A673 (cell line): Measurements from ENCODE around the gene SLC26A4.

ENCODE experiments used
- CTCF ChIP-seq: fragments of 300-800, 200-600 bp; sonication (generic); conservative IDR thresholded peaks from 2 replicates; pipeline ENCODE4 v1.5.1; 2017; ENCODE audit warnings: low read depth, mild to moderate bottlenecking, antibody characterized with exemption, low read length, moderate library complexity, mixed read lengths
- EZH2 ChIP-seq: fragments of 200-600 bp; sonication (generic); IDR thresholded peaks from 2 replicates; pipeline ENCODE4 v1.6.1; 2017; ENCODE audit warnings: borderline replicate concordance, low read depth, mild to moderate bottlenecking, mixed read lengths, antibody characterized with exemption, low read length; ENCODE audit not compliant: poor library complexity, severe bottlenecking

DNA sequence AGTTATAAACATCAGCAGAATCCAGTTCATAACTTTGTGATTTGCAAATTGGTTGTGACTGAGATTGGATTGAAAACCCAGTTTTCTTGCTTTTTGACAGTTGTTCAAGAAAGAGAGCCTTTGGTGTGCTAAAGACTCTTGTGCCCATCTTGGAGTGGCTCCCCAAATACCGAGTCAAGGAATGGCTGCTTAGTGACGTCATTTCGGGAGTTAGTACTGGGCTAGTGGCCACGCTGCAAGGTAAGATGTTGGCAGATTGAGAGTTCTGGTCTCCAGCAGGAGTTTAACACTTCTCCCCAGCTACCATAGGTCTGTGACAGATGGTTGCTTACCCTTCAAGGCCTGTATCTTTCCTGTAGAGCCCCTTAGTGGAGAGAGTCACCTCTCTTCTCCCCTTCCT is 2.6 kb downstream of the SLC26A4 start:
- TF ChIP-seq EZH2 = no peak
- TF ChIP-seq CTCF = no peak
